Fibroblast of lung (primary cell): ENCODE results near the gene SVEP1. TPM values are rescaled to one million over a fixed set of nuclear protein-coding genes. Genes with fewer than 3 reads are reported as not detected.

Experiments
- DNase-seq, 2 donors: peaks; one replicate each; pipeline versions ENCODE4 v3.0.0 to v3.0.0-alpha.2; 2010; ENCODE audit warnings: low read depth in 2 of 2
- H2AFZ ChIP-seq: 2 replicates; pipeline ENCODE4 v1.5.1; 2012; ENCODE audit warnings: low read length, control low read depth, inconsistent platforms
- H3K27ac ChIP-seq: 2 replicates; pipeline ENCODE4 v1.5.1; 2011; ENCODE audit warnings: low read length, control low read depth; ENCODE audit not compliant: insufficient read depth
- H3K27me3 ChIP-seq: 2 replicates; pipeline ENCODE4 v1.5.1; 2011; ENCODE audit warnings: mild to moderate bottlenecking, low read length; ENCODE audit not compliant: control insufficient read depth, insufficient read depth
- H3K36me3 ChIP-seq: 2 replicates; pipeline ENCODE4 v1.5.1; 2011; ENCODE audit warnings: low read length; ENCODE audit not compliant: control insufficient read depth, insufficient read depth
- H3K4me1 ChIP-seq: 2 replicates; pipeline ENCODE4 v1.5.1; 2011; ENCODE audit warnings: low read length; ENCODE audit not compliant: control insufficient read depth, insufficient read depth; ENCODE audit errors: extremely low read depth
- H3K4me2 ChIP-seq: 2 replicates; pipeline ENCODE4 v1.5.1; 2011; ENCODE audit warnings: low read length, control low read depth; ENCODE audit not compliant: insufficient read depth; ENCODE audit errors: extremely low read depth
- H3K4me3 ChIP-seq, 4 experiments: fragments of 200-600 bp in 1 of 4; sonication (generic) in 1 of 4; replicated peaks in 1 of 4; 2 replicates each; pipeline ENCODE4 v1.5.1; 2011 to 2016; ENCODE audit warnings: low read length in 4 of 4, low read depth in 3 of 4, mild to moderate bottlenecking in 3 of 4, control low read depth in 2 of 4, inconsistent platforms in 1 of 4, mixed read lengths in 1 of 4; ENCODE audit not compliant: insufficient read depth in 1 of 4; ENCODE audit errors: control extremely low read depth in 1 of 4
- H3K79me2 ChIP-seq: 2 replicates; pipeline ENCODE4 v1.5.1; 2012; ENCODE audit warnings: mild to moderate bottlenecking, low read length, inconsistent platforms; ENCODE audit not compliant: control insufficient read depth, insufficient read depth
- H3K9ac ChIP-seq: 2 replicates; pipeline ENCODE4 v1.5.1; 2011; ENCODE audit warnings: mild to moderate bottlenecking, low read length, control low read depth; ENCODE audit not compliant: insufficient read depth
- H3K9me3 ChIP-seq: 2 replicates; pipeline ENCODE4 v1.5.1; 2012; ENCODE audit warnings: low read depth, low read length; ENCODE audit not compliant: control insufficient read depth, insufficient read depth
- H4K20me1 ChIP-seq: 2 replicates; pipeline ENCODE4 v1.5.1; 2011; ENCODE audit warnings: low read length; ENCODE audit not compliant: control insufficient read depth, insufficient read depth; ENCODE audit errors: extremely low read depth
- EZH2 ChIP-seq: IDR thresholded peaks from 2 replicates; pipeline ENCODE4 v1.5.1; 2012; ENCODE audit warnings: low read length, control low read depth, mild to moderate bottlenecking; ENCODE audit errors: missing control alignments
- polyA plus RNA-seq, 2 donors: library from polyadenylated mRNA; depleted of rRNA in 1 of 2; stranded (reverse) in 1 of 2; unstranded in 1 of 2; fragments of >200 nt; gene quantifications; 2 replicates each; pipeline ENCODE4 v1.2.1, GENCODE V29; 2011 to 2012; ENCODE audit warnings: missing spikeins in 1 of 2
- total RNA-seq: library from RNA; depleted of rRNA; stranded (reverse); fragments of >200 nt; gene quantifications from 2 replicates; pipeline ENCODE4 v1.2.1, GENCODE V29; 2014
- TF ChIP-seq, protein P1 (sequence below), 2 donors: IDR thresholded peaks in 1 of 2; conservative IDR thresholded peaks in 1 of 2; 1 replicate in 1 of 2; 2 replicates in 1 of 2; pipeline ENCODE4 v1.5.1; 2011 to 2012; ENCODE audit warnings: low read length in 2 of 2, control low read depth in 1 of 2, inconsistent platforms in 1 of 2, low read depth in 1 of 2, mild to moderate bottlenecking in 1 of 2

Gene SVEP1
- total and polyA plus RNA-seq, 2 donors (not counting 1 experiment from before 2014, with no cell fraction given) = 46.3 to 96.9 TPM

- Histone ChIP-seq H3K9me3 (no peaks in the 10 kb centered on the region), H3K4me3 (no peak overlapping the region), H3K27me3 (no peaks in the 10 kb centered on the region), H3K27ac (no peak overlapping the region), H3K79me2 (no peaks in the 10 kb centered on the region), H3K4me2 (peak overlapping the region; percentile 13), H4K20me1 (no peaks in the 10 kb centered on the region), H3K9ac (no peak overlapping the region), H3K36me3 (peaks cover 5% of the 10 kb centered on the region), H2AFZ (no peak overlapping the region), H3K4me1 (peaks cover 18% of the 10 kb centered on the region)
- TF ChIP-seq, protein P1, sequence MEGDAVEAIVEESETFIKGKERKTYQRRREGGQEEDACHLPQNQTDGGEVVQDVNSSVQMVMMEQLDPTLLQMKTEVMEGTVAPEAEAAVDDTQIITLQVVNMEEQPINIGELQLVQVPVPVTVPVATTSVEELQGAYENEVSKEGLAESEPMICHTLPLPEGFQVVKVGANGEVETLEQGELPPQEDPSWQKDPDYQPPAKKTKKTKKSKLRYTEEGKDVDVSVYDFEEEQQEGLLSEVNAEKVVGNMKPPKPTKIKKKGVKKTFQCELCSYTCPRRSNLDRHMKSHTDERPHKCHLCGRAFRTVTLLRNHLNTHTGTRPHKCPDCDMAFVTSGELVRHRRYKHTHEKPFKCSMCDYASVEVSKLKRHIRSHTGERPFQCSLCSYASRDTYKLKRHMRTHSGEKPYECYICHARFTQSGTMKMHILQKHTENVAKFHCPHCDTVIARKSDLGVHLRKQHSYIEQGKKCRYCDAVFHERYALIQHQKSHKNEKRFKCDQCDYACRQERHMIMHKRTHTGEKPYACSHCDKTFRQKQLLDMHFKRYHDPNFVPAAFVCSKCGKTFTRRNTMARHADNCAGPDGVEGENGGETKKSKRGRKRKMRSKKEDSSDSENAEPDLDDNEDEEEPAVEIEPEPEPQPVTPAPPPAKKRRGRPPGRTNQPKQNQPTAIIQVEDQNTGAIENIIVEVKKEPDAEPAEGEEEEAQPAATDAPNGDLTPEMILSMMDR (conservative IDR thresholded peaks at IDR 0.05 in 1 of 2, IDR thresholded peaks at IDR 0.05 in 1 of 2; ENCODE audit: low read depth in 1 of 2, low read length in 2 of 2) = no peak
- no peak for TF ChIP-seq EZH2
- no peak for DNase-seq
Measured at GRCh38 chr9:110546411-110546871, 33.1 kb downstream of the SVEP1 start.

DNA sequence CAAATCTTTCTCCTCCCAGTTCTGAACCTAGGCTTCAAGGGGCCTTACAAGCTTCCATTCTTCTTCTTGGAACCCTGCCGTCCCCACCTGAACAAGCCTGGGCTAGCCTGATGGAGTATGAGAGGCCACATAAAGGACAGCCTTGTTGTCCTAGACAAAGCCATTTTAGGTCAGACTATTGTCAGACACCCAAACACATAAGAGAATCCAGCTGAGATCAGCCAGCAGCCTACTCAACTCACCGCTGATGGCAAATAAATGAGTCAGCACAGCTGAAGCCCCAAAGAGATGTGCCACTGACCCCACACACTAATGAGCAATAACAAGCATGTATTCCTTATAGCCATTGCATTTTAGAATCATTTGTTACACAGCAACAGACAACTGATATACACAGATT is 33.8 kb downstream of the SVEP1 start:
- Histone ChIP-seq H4K20me1 (no peaks in the 10 kb centered on the region), H3K9ac (no peak overlapping the region), H3K9me3 (no peaks in the 10 kb centered on the region), H3K36me3 (peaks cover 5% of the 10 kb centered on the region), H3K27ac (no peak overlapping the region), H2AFZ (no peak overlapping the region), H3K79me2 (no peaks in the 10 kb centered on the region), H3K4me3 (no peak overlapping the region), H3K4me1 (peaks cover 18% of the 10 kb centered on the region), H3K27me3 (no peaks in the 10 kb centered on the region), H3K4me2 (no peak overlapping the region)
- TF ChIP-seq, protein P1 (conservative IDR thresholded peaks at IDR 0.05 in 1 of 2, IDR thresholded peaks at IDR 0.05 in 1 of 2; ENCODE audit: low read depth in 1 of 2, low read length in 2 of 2) = no peak
- no peak for TF ChIP-seq EZH2
- peak in 1 of 2 donors; percentile 23 for DNase-seq

GRCh38 chr9:110543631-110544051 is 35.9 kb downstream of the SVEP1 start:
- Histone ChIP-seq H4K20me1 (no peaks in the 10 kb centered on the region), H3K36me3 (peaks cover 2% of the 10 kb centered on the region), H3K4me2 (no peak overlapping the region), H3K4me3 (no peak overlapping the region), H3K79me2 (no peaks in the 10 kb centered on the region), H3K9me3 (no peaks in the 10 kb centered on the region), H3K9ac (no peak overlapping the region), H2AFZ (no peak overlapping the region), H3K27me3 (no peaks in the 10 kb centered on the region), H3K27ac (no peak overlapping the region), H3K4me1 (peaks cover 22% of the 10 kb centered on the region)
- TF ChIP-seq EZH2 = no peak
- TF ChIP-seq, protein P1 (conservative IDR thresholded peaks at IDR 0.05 in 1 of 2, IDR thresholded peaks at IDR 0.05 in 1 of 2; ENCODE audit: low read depth in 1 of 2, low read length in 2 of 2) = no peak
- peak; percentile 25 to 31 for DNase-seq
